Right lobe of liver (tissue), 4 donors: ENCODE data around the gene DCAF8L2.

ENCODE experiments used
- CTCF ChIP-seq, 4 donors: fragments of 200-600 bp in 3 of 4; fragments of 450-650 bp in 1 of 4; IDR thresholded peaks; one replicate each; pipeline versions ENCODE4 v1.5.1 to v1.8.0; 2016 to 2022; ENCODE audit warnings: antibody characterized with exemption in 4 of 4, mild to moderate bottlenecking in 2 of 4
- POLR2A ChIP-seq: fragments of 450-650 bp; IDR thresholded peaks from one replicate; pipeline ENCODE4 v1.6.1; 2017; ENCODE audit warnings: antibody characterized with exemption, mild to moderate bottlenecking
- donor health status: DM: no; HTN: no; CAD: no.
- donor health status: DM: no; HTN: no; CAD: no.
- donor health status: DM: no; HTN: yes; CAD: no.

DNA sequence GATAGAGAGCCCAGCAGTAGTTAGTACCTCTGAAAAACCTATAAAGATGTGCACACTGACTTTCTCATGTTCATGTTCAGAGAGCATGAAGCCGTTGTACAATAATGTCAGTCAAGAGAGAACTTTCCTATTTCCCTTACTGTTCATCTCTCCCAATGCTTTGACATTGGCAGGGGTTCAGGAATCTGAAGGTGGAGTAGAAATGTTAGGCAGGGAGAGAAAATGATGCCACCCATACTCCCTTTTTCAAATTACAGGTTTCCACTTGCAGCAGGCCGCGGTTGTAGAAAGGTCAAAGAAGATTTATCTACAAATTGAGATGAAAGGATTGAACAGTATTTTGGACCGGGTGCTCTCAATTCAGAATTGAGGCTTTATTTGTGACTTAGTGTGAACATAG, 84.3 kb downstream of the DCAF8L2 start:
- TF ChIP-seq CTCF (IDR thresholded peaks at IDR 0.05) (no peak), POLR2A (no peak)
